ENCODE data around the gene THSD7B.

The THSD7B gene

DNA sequence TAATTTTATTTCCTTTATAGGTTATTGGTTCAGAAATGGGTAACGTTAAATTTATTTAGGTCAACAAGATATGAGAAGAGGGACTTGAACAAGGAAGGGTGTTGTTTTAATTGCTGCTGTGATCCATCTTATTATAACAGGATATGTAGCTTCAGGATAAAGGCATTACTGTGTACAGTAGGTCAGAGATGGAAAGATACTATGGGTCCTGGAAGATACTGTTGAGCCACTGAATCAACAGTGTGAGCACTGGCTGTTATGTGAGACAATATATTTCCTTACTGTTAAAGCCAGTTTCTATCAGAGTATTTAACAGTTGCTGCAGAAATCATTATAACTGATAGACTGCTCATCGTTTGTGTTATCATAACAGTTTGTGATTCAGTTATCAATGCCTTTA, 414.7 kb downstream of the THSD7B start:
- TF ChIP-seq, protein P1, sequence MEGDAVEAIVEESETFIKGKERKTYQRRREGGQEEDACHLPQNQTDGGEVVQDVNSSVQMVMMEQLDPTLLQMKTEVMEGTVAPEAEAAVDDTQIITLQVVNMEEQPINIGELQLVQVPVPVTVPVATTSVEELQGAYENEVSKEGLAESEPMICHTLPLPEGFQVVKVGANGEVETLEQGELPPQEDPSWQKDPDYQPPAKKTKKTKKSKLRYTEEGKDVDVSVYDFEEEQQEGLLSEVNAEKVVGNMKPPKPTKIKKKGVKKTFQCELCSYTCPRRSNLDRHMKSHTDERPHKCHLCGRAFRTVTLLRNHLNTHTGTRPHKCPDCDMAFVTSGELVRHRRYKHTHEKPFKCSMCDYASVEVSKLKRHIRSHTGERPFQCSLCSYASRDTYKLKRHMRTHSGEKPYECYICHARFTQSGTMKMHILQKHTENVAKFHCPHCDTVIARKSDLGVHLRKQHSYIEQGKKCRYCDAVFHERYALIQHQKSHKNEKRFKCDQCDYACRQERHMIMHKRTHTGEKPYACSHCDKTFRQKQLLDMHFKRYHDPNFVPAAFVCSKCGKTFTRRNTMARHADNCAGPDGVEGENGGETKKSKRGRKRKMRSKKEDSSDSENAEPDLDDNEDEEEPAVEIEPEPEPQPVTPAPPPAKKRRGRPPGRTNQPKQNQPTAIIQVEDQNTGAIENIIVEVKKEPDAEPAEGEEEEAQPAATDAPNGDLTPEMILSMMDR (IDR thresholded peaks at IDR 0.05; ENCODE audit: borderline replicate concordance, insufficient read depth, low read depth, low read length), result no peak

DNA sequence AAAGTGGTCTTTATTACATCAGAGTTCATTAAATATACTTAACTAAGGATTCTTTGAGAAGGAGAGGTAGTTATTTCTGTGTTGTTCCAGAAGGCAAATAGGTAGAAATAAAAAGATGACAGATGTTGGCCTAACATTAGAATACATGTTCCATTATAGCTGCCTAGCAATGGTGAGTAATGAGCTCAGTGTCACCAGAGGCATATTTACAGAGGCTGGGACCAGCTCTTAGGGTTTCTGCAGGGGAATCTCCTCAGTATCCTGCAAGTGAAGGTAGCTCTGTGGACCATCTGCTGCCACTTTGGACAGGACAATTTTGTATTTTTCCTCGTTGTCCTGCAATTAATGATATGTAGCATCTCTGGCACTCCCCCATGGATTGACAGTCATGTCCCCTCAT, 416.0 kb downstream of the THSD7B start:
- TF ChIP-seq, protein P1 (IDR thresholded peaks at IDR 0.05; ENCODE audit: borderline replicate concordance, insufficient read depth, low read depth, low read length), result no peak
- H3K4me3 ChIP-seq (ENCODE audit: low read depth, low read length), result no peak overlapping the region

More for the DNA sequence above, 414.7 kb downstream of the THSD7B start:
- no peak overlapping the region for H3K4me3 ChIP-seq (ENCODE audit: low read depth, low read length)

DNA sequence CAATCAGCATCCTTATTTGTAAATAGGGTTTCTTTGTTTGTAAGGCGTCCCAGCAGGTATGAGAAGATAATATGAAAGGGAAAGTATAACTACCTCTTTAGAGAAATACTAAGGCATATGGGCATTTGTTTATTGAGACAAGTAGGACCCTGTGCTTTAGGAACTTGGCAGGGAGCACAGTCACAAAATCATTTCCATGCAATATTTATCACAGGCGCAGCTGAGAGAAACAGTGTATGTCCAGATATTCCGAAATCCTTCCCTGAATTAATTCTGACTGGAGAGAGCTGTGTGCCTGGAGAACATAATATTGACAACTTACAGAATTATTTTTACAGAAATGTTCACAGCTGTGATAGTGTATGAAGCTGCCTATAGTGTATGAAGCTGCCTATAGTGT, 416.7 kb downstream of the THSD7B start:
- TF ChIP-seq, protein P1 (IDR thresholded peaks at IDR 0.05; ENCODE audit: borderline replicate concordance, insufficient read depth, low read depth, low read length), result no peak
- no peak overlapping the region for H3K4me3 ChIP-seq (ENCODE audit: low read depth, low read length)

DNA sequence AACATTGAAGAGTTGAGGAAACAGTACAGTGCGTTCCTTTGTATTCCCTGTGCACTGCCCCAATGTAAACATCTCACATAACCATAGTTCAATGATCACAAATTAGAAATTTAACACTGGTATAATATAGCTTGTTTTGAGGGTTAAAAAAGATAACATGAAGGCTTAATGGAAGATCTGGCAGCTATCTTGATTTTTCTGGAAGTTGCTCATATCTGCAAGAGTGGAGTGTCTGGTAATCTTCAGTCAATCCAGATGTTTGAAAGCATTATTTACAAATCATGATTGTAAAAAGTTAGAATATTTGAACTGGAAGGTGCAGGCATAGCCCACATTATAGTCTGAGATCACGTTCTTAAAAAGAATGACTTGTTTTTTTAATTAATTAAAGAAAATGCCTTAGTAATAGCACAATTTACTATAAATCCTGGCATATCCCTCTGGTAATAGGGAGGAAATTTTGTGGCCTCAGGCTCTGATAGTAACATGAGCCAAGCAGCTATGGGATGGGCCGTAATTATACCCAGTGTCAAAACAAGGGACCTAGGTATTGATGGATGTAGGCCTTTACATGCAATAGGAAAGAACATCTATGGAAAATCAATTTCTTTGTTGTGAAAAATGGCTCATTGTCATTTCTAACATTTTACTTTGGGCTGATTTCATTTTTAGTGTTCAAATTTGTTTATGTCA, 418.0 kb downstream of the THSD7B start:
- no peak overlapping the region for H3K4me3 ChIP-seq (ENCODE audit: low read depth, low read length)
- TF ChIP-seq, protein P1 (IDR thresholded peaks at IDR 0.05; ENCODE audit: borderline replicate concordance, insufficient read depth, low read depth, low read length), result no peak

DNA sequence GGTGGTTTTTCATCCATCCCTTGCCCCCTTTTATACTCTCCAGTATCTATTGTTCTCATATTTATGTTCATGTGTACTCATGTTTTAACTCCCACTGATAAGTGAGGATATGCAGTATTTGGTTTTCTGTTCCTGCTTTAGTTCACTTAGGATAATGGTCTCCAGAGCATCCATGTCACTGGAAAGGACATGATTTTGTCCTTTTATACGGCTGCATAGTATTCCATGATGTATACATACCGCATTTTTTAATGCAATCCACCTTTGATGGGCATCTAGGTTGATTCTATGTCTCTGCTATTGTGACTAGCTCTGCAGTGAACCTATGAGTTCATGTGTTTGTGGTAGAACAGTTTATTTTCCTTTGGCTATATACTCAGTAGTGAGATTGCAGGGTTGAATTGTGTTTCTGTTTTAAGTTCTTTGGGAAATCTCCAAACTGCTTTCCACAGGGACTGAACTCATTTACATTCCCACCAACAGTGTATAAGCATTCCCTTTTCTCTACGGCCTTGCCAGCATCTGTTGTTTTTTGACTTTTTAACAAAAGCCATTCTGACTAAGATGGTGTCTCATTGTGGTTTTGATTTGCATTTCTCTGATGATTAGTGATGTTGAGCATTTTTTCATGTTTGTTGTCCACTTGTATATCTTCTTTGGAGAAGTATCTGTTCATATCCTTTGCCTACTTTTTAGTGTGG, 420.2 kb downstream of the THSD7B start:
- no peak overlapping the region for H3K4me3 ChIP-seq (ENCODE audit: low read depth, low read length)
- TF ChIP-seq, protein P1 (IDR thresholded peaks at IDR 0.05; ENCODE audit: borderline replicate concordance, insufficient read depth, low read depth, low read length), result no peak

DNA sequence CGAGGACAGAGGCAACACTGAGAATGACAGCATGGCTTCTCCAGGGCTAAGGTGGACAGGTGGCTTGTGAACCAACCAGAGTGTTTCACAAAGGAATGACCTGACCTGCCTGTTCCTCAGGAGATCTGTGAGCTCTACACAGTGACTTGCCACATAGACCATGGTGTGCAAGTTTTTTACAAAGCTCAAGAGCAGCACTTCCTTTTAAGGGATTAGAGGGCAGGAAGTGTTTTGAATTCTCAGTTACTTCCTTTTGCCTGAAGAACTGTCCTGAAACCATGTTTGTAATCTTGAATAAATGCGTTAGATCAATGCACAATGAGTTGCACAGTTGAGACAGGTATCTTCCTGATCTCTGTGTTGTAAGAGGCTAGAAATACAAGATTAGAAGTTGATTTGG, 421.9 kb downstream of the THSD7B start:
- H3K4me3 ChIP-seq (ENCODE audit: low read depth, low read length), result no peak overlapping the region
- TF ChIP-seq, protein P1 (IDR thresholded peaks at IDR 0.05; ENCODE audit: borderline replicate concordance, insufficient read depth, low read depth, low read length), result no peak
